ENCODE data around the gene MYT1.
A peak's percentile ranks its signal among the peaks of the same experiment; 100 is the strongest.

MYT1 gene

GRCh38 chr20:64244870-64245603, 80.8 kb downstream of the MYT1 start:
- no peak for DNase-seq (ENCODE audit: low read depth, low spot score)

GRCh38 chr20:64245746-64246595, 81.7 kb downstream of the MYT1 start:
- DNase-seq (ENCODE audit: low read depth, low spot score): no peak

- no peak for DNase-seq (ENCODE audit: low read depth, low spot score)
Observed at GRCh38 chr20:64246616-64247306, 82.5 kb downstream of the MYT1 start.

GRCh38 chr20:64247307-64247618, 83.0 kb downstream of the MYT1 start:
- no peak for DNase-seq (ENCODE audit: low read depth, low spot score)

- no peak for DNase-seq (ENCODE audit: low read depth, low spot score)
Observed at GRCh38 chr20:64247970-64248841, 84.0 kb downstream of the MYT1 start.

GRCh38 chr20:64250027-64250426, 85.8 kb downstream of the MYT1 start:
- no peak for DNase-seq (ENCODE audit: low read depth, low spot score)

- no peak for DNase-seq (ENCODE audit: low read depth, low spot score)
Observed at GRCh38 chr20:64253000-64253383, 88.7 kb downstream of the MYT1 start.

GRCh38 chr20:64253443-64253842, 89.2 kb downstream of the MYT1 start:
- DNase-seq (ENCODE audit: low read depth, low spot score): no peak

- no peak for DNase-seq (ENCODE audit: low read depth, low spot score)
Observed at GRCh38 chr20:64254156-64254555, 89.9 kb downstream of the MYT1 start.

GRCh38 chr20:64254571-64255360, 90.5 kb downstream of the MYT1 start:
- DNase-seq (ENCODE audit: low read depth, low spot score): no peak

- DNase-seq (ENCODE audit: low read depth, low spot score): peak; percentile 66
Observed at GRCh38 chr20:64255361-64256281, 91.4 kb downstream of the MYT1 start, which contains the start of gene PCMTD2. PCMTD2 (plus strand) TSS chr20:64255748; CDS start chr20:64259966, 4,218 bp downstream.

- no peak for DNase-seq (ENCODE audit: low read depth, low spot score)
Observed at GRCh38 chr20:64256282-64256935, 92.2 kb downstream of the MYT1 start.

- no peak for DNase-seq (ENCODE audit: low read depth, low spot score)
Observed at GRCh38 chr20:64257107-64257757, 93.0 kb downstream of the MYT1 start.

GRCh38 chr20:64258071-64258823, 94.0 kb downstream of the MYT1 start:
- DNase-seq (ENCODE audit: low read depth, low spot score): no peak

- DNase-seq (ENCODE audit: low read depth, low spot score): no peak
Observed at GRCh38 chr20:64260239-64260638, 96.0 kb downstream of the MYT1 start.

- DNase-seq (ENCODE audit: low read depth, low spot score): no peak
Observed at GRCh38 chr20:64261138-64261537, 96.9 kb downstream of the MYT1 start.

GRCh38 chr20:64264091-64264490, 99.8 kb downstream of the MYT1 start:
- no peak for DNase-seq (ENCODE audit: low read depth, low spot score)

- DNase-seq (ENCODE audit: low read depth, low spot score): no peak
Observed at GRCh38 chr20:64265201-64265600, 100.9 kb downstream of the MYT1 start.

All from activated CD4-positive, CD25-positive, alpha-beta regulatory T cell treated with anti-CD3 and anti-CD28 coated beads, Interleukin-2, amount 50 U/mL, for 16 hours (primary cell).